Amygdala (tissue), 56 donors: ENCODE measurements around the gene POMGNT1.
"Not testable (repeated sequence)": the region's sequence is repeated elsewhere in the genome, so short reads cannot be mapped to it uniquely, and the experiment has no call there.

Experiments
- DNase-seq, 56 donors: peaks; one replicate each; lab custom pipeline; 2025; lab: John Stamatoyannopoulos, UW

Gene POMGNT1

GRCh38 chr1:46197964-46198811, at the start of gene POMGNT1:
POMGNT1 (minus strand) TSS chr1:46198434; CDS start chr1:46197821, 613 bp downstream.
- DNase-seq, result peak in 39 of 56 donors; percentile 11 to 73 (median 48)

DNA sequence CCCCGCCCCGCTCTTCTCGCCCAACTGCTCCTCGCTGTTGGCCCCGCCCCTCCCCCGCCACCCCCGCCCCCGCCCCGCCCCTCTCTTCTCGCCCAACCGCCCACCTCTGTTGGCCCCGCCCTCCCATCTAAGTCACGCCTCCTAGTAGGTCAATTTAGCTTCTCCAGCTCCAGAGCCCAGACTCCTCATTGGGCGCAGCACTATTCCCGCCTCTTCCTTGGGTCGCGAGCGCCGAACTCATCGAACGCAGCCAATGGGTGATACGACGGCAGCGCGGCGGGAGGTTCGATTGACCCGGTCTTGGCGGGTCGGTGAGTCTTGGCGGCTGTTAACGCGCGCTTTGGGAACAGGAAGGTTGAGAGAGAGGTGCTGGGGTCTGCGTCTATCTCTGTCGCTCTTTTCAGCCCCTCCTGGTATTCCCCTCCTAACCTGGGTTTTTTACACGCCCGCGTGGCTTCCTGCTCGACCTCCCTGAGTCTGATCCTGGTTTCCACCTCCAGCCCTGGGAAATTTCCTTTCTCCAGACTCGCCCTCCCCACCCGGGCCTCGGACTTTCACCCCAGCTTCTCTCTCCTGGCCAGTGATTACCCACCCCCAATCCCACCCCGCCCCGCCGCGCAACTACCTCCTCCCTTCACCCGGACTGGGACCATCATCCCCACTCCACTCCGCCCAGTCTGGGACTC, 49.3 kb upstream of the POMGNT1 start, which contains the start of gene RAD54L:
Gene RAD54L, plus strand, starts transcription at position 328 of the 686 bp plus-strand sequence. CDS start 643 bp downstream, outside the sequence.
- peak in 55 of 56 donors; percentile 37 to 99 (median 95) for DNase-seq

DNA sequence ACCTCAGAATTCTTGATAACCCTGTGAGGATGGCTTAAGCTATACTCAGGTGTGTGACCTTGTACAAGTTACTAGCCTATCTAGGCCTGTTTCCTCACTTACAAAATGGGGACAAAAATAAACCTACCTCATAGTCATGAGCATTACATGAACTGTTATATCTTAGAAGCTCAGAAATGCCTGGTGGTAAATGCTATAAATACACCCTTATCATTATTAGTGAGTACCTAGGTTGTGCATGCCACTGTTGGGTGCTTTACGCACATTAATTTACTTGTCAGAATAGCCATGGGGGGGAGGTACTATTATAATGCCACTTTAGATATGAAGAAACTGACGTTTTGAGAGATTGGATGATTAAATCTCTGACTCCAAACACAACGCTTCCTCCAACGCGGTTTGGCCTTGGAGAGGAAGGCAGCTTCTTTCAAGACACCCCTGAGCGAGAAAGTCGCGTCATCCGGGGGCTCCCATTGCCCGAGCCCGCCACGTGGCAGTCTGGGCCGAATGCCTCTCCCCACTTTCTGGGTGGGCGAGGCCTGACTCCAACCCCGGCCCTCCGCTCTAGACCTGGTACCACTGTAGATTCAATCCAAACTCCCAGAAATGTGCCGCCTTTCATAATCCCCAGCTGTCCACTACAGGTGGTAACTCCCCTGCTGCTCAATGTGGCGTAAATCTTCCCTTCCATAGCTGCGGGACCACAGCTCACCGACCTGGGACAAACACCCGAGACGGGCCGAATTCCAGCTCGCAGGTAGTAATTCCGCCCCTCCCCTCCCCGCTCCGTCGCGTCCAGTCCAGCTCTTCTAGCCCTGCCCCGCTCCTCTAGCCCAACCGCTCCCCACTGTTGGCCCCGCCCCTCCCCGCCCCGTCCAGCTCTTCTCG, 48.6 kb upstream of the POMGNT1 start:
- DNase-seq, result peak in 17 of 56 donors; percentile 34 to 73 (median 50)

- DNase-seq, result not testable (repeated sequence)
Measured at GRCh38 chr1:46246136-46246535, 47.9 kb upstream of the POMGNT1 start.

DNA sequence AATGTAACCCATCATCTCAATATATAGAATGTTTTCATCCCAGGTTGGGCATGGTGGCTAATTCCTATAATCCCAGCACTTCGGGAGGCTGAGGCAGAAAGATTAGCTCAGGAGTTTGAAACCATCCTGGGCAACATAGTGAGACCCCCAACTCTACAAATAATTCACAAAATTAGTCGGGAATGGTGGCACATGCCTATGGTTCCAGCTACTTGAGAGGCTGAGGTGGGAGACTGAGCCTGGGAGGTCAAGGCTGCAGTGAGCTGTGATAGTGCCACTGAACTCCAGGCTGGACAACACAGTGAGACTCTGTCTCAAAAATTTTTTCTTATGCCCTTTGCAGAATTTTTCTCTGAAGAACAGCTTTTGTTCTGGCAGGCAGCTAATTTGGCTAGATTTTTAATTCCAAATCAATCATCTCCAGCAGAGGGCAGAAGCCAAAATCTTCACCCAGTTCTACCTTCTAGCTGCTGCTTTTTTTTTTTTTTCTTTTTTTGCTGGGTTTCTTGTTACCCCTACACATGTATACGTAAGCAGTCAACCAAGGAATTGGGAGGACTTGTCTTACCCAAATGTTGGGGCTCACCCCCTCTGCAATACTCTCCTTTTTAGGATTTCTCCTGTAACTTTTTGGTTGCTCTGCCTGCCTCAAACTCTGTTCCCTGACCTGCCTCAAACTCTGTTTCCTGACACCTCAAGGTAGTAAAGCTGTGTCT, 46.6 kb upstream of the POMGNT1 start:
- no peak for DNase-seq

DNA sequence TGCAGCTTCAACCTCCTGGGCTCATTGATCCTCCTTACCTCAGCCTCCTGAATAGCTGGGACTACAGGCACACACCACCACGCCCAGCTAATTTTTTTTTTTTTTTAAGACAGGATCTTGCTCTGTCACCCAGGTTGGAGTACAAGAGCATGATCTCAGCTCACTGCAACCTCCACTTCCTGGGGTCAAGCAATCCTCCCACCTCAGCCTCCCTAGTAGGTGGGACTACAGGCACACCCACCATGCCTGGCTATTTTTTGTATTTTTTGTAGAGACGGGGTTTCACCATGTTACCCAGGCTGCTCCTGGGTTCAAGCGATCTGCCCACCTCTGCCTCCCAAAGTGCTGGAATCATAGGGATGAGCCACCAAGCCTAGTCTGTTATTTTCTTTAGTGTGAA, 45.6 kb upstream of the POMGNT1 start:
- DNase-seq, result not testable (repeated sequence)

GRCh38 chr1:46242918-46243317, 44.7 kb upstream of the POMGNT1 start:
- DNase-seq, result no peak

DNA sequence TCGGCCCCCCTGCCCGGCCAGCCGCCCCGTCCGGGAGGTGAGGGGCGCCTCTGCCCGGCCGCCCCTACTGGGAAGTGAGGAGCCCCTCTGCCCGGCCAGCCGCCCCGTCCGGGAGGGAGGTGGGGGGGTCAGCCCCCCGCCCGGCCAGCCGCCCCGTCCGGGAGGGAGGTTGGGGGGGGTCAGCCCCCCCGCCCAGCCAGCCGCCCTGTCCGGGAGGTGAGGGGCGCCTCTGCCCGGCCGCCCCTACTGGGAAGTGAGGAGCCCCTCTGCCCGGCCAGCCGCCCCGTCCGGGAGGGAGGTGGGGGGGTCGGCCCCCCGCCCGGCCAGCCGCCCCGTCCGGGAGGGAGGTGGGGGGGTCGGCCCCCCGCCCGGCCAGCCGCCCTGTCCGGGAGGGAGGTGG, 43.5 kb upstream of the POMGNT1 start:
- DNase-seq, result not testable (repeated sequence)

- DNase-seq, result not testable (repeated sequence)
Measured at GRCh38 chr1:46238865-46239264, 40.6 kb upstream of the POMGNT1 start.

GRCh38 chr1:46236882-46237281, 38.6 kb upstream of the POMGNT1 start:
- DNase-seq, result no peak

GRCh38 chr1:46231231-46231630, 33.0 kb upstream of the POMGNT1 start:
- DNase-seq, result not testable (repeated sequence)

- DNase-seq, result peak in 7 of 56 donors; percentile 10 to 29 (median 23)
Measured at GRCh38 chr1:46224966-46225365, 26.7 kb upstream of the POMGNT1 start.

GRCh38 chr1:46223472-46223943, 25.3 kb upstream of the POMGNT1 start:
- peak in 46 of 56 donors; percentile 15 to 85 (median 52) for DNase-seq

GRCh38 chr1:46223055-46223454, 24.8 kb upstream of the POMGNT1 start:
- DNase-seq, result not testable (repeated sequence)

- peak in 52 of 56 donors; percentile 27 to 90 (median 70) for DNase-seq
Measured at GRCh38 chr1:46221749-46222148, 23.5 kb upstream of the POMGNT1 start.

DNA sequence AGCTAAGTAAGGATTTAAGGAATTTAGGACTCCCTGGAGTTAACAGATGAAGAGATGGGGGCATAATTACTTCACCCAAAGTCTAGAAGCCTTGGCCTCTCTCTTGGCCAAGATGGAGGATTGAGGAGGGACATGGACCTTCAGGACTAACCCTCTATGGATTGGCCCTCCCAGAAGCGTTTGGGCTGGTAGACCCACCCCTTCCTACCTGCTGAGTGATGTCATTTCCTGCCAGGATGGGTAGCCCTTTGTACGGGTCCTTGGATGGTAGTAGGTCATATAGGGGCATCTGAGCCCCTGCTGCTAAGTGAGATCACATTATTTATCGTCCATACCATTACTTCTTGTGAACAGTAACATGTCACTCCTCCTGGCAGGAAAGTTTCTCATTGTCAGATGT, 22.6 kb upstream of the POMGNT1 start:
- DNase-seq, result no peak

GRCh38 chr1:46219551-46220520, 21.6 kb upstream of the POMGNT1 start:
- DNase-seq, result peak in 9 of 56 donors; percentile 5 to 45 (median 14)

GRCh38 chr1:46218443-46218842, 20.2 kb upstream of the POMGNT1 start:
- no peak for DNase-seq
